ENCODE measurements around the gene EPHB2.

The EPHB2 gene

DNA sequence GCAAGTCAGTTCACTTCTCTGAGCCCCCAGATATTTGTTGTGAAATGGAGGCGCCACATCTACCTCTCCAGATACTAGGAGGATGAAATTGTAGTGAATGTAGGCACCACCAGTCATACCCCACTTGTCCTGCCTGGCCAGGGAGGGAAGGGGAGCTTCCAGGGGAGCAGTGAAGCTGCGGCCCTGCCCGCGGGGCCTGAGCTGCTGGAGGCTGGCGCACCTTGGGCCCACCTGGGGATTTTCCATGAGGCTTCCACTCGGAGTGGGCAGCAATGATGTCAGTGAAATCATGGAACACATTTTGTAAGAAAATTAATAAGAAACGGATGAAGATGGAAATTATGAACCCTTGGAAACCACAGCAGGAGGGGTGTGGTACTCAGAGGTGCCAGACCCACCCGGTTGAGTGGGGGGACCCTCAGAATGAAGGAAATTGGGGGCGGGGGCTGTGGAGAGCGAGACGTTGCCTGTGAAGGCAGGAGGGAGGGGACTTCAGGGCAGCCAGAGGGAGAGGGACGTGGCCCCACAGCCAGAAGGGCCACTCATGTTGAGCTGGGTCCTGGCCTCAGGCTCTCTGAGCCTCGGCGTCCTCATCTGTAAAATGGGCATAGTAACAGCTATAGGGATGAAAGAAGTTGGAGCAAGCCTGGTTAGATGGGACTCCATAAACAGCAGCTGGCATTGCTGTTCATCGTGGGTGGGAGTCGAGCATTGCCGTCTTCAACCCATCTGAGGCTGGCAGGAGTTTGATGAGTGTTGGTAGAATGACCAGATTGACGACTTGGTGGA lies 101.6 kb downstream of the EPHB2 start:
- no peaks in the 10 kb centered on the region for H3K9me3 ChIP-seq (ENCODE audit: control insufficient read depth, insufficient read depth, low read depth, low read length)
- H3K4me1 ChIP-seq (ENCODE audit: control insufficient read depth, insufficient read depth, low read length), result no peaks in the 10 kb centered on the region
- H3K27ac ChIP-seq (ENCODE audit: extremely low read depth, low read depth, low read length), result no peak overlapping the region
- no peaks in the 10 kb centered on the region for H3K36me3 ChIP-seq (ENCODE audit: control insufficient read depth in 2 of 2, insufficient read depth in 1 of 2, low read length in 2 of 2)
- no peak overlapping the region for H3K4me3 ChIP-seq (ENCODE audit: low read depth, low read length)
- POLR2A ChIA-PET, result no interaction called here
- CTCF ChIA-PET, result no interaction called here
- TF ChIP-seq, protein P1, sequence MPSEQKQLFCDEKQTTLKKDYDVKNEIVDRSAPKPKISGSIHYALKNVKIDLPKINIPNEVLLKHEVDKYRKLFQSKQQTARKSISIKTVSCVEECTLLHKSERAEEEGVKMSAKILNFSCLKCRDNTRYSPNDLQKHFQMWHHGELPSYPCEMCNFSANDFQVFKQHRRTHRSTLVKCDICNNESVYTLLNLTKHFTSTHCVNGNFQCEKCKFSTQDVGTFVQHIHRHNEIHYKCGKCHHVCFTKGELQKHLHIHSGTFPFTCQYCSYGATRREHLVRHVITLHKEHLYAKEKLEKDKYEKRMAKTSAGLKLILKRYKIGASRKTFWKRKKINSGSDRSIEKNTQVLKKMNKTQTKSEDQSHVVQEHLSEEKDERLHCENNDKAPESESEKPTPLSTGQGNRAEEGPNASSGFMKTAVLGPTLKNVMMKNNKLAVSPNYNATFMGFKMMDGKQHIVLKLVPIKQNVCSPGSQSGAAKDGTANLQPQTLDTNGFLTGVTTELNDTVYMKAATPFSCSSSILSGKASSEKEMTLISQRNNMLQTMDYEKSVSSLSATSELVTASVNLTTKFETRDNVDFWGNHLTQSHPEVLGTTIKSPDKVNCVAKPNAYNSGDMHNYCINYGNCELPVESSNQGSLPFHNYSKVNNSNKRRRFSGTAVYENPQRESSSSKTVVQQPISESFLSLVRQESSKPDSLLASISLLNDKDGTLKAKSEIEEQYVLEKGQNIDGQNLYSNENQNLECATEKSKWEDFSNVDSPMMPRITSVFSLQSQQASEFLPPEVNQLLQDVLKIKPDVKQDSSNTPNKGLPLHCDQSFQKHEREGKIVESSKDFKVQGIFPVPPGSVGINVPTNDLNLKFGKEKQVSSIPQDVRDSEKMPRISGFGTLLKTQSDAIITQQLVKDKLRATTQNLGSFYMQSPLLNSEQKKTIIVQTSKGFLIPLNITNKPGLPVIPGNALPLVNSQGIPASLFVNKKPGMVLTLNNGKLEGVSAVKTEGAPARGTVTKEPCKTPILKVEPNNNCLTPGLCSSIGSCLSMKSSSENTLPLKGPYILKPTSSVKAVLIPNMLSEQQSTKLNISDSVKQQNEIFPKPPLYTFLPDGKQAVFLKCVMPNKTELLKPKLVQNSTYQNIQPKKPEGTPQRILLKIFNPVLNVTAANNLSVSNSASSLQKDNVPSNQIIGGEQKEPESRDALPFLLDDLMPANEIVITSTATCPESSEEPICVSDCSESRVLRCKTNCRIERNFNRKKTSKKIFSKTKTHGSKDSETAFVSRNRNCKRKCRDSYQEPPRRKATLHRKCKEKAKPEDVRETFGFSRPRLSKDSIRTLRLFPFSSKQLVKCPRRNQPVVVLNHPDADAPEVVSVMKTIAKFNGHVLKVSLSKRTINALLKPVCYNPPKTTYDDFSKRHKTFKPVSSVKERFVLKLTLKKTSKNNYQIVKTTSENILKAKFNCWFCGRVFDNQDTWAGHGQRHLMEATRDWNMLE (tag by site-specific recombination; conservative IDR thresholded peaks at IDR 0.05; ENCODE audit: low read depth), result no peak
- TF ChIP-seq ZNF660 (tag by site-specific recombination; IDR thresholded peaks at IDR 0.05) (no peak), ZBTB6 (tag by site-specific recombination; IDR thresholded peaks at IDR 0.05) (no peak)

DNA sequence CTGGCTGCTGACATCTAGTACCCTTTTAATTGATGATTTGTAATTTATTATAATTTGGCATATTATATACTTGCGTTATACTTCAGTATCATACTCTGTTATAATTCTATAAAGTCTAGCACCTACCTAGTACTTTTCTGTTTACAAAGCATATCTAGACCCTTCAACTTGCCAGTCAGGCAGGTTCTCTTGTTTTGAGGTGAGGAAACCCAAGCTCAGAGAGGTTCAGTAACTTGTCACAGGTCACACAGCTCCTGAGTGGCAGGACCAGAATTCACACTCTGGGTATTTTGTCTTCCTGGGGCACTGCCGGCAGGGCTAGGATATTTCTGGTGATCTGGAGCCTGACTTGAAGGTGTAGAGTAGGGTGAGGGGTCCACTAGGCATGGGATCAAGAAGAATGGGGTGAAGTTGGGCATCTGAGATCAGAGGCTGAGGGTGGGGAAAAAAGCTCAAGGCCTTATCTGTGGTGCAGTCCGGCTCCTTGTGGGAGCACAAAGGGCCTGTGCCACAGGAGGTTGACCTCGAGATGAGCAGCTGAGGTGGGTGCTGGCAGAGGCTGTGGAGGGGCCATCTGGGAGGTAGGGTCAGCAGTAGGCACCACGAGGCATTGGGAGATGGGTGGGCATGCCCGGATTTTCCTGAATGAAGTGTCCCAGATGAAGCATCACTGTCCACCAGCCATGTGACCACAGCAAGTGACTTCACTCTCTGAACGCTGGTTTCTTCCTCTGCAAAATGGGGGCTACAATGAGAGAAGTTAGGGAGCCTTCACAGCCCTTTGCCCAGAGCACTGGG lies 102.6 kb downstream of the EPHB2 start:
- Histone ChIP-seq H3K36me3 (ENCODE audit: control insufficient read depth in 2 of 2, insufficient read depth in 1 of 2, low read length in 2 of 2) (no peaks in the 10 kb centered on the region), H3K4me1 (ENCODE audit: control insufficient read depth, insufficient read depth, low read length) (no peaks in the 10 kb centered on the region), H3K27ac (ENCODE audit: extremely low read depth, low read depth, low read length) (no peak overlapping the region), H3K9me3 (ENCODE audit: control insufficient read depth, insufficient read depth, low read depth, low read length) (no peaks in the 10 kb centered on the region), H3K4me3 (ENCODE audit: low read depth, low read length) (no peak overlapping the region)
- TF ChIP-seq ZNF768 (tag by site-specific recombination; IDR thresholded peaks at IDR 0.05) (peak; percentile 76), PRDM2 (tag by site-specific recombination; IDR thresholded peaks at IDR 0.05; ENCODE audit: borderline replicate concordance) (no peak)
- CTCF ChIA-PET, result no interaction called here
- POLR2A ChIA-PET, result no interaction called here

All from HEK293 (cell line).